Activated CD8-positive, alpha-beta T cell treated with anti-CD3 and anti-CD28 coated beads, Interleukin-2, amount 10 ng/mL, durations not matched to agents 7 days and 5 days (primary cell): ENCODE measurements around the gene PRG2. TPM values are rescaled to one million over a fixed set of nuclear protein-coding genes. Genes with fewer than 3 reads are reported as not detected.
"Not testable (repeated sequence)": the region's sequence is repeated elsewhere in the genome, so short reads cannot be mapped to it uniquely, and the experiment has no call there.

ENCODE experiments used
- ATAC-seq: fragments of 150-1000 bp; cut with Tn5 transposase; one replicate; pipeline ENCODE4 v1.10.0; 2021; ENCODE audit warnings: moderate library complexity
- CTCF ChIA-PET: fragments of 350-600 bp; sonication (Branson Sonifier 250); formaldehyde crosslinking; loops from one replicate; lab custom pipeline; 2021; ENCODE audit warnings: antibody characterized with exemption; lab: Charles Lee
- POLR2A ChIA-PET: fragments of 350-600 bp; sonication (Branson Sonifier 250); formaldehyde crosslinking; loops from one replicate; lab custom pipeline; 2021; ENCODE audit warnings: antibody characterized with exemption; lab: Charles Lee
- DNase-seq: peaks from one replicate; pipeline ENCODE4 v3.0.0-alpha.2; 2020
- H3K27ac Mint-ChIP-seq: one replicate; pipeline ENCODE4 v1.8.0; 2021; ENCODE audit warnings: mild to moderate bottlenecking, mixed read lengths
- H3K27me3 Mint-ChIP-seq: one replicate; pipeline ENCODE4 v1.8.0; 2021; ENCODE audit warnings: low read depth, mixed read lengths
- H3K36me3 Mint-ChIP-seq: one replicate; pipeline ENCODE4 v1.8.0; 2021; ENCODE audit warnings: low read depth, mixed read lengths
- H3K4me1 Mint-ChIP-seq: one replicate; pipeline ENCODE4 v1.8.0; 2021; ENCODE audit warnings: low read depth, mixed read lengths
- H3K4me3 Mint-ChIP-seq: one replicate; pipeline ENCODE4 v1.8.0; 2021; ENCODE audit warnings: mild to moderate bottlenecking, mixed read lengths
- H3K9me3 Mint-ChIP-seq: one replicate; pipeline ENCODE4 v1.8.0; 2022; ENCODE audit warnings: mixed read lengths; ENCODE audit not compliant: insufficient read depth
- total RNA-seq, 2 experiments: library from RNA; stranded (reverse); gene quantifications; one replicate each; pipeline ENCODE4 v1.2.3, GENCODE V29; 2021

Gene PRG2
- total RNA-seq, 2 experiments from 2014 or later = 0.26 TPM; not detected in 1

DNA sequence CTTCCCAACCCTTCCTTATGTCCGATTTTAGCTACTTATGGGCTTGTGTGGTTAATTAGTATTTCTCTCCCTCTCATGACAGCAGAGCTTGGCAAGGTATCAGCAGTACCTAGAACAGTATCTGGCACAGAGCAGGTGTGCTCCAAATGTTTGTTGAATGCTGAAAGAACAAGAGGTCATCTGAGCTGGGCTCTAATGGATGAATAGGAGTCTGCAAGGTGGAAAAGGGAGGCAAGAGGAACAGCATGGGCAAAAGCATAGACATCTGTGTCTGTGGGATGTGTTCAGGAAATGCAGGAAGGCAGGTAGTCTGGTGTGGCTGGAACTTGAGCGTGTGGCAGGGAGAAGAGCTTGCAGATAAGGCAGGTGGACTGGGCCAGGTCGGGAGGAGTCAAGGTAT is 28.5 kb downstream of the PRG2 start:
- ChIA-PET CTCF (interaction anchor here (0.8 to 1.9 kb wide), 4 partner anchors 12 to 131 kb away, joined by 3 to 7 read pairs (median 4); no protein-coding TSS in a partner anchor), POLR2A (interaction anchor here (1.1 kb wide), 1 partner anchor 16 kb away, joined by 3 read pairs; no protein-coding TSS in a partner anchor)
- ATAC-seq = no peak
- no peak overlapping the region for H3K27ac Mint-ChIP-seq
- peaks cover 3% of the 10 kb centered on the region for H3K27me3 Mint-ChIP-seq
- H3K4me3 Mint-ChIP-seq = no peak overlapping the region
- H3K4me1 Mint-ChIP-seq = no peaks in the 10 kb centered on the region
- no peak for DNase-seq
- H3K36me3 Mint-ChIP-seq = no peaks in the 10 kb centered on the region
- H3K9me3 Mint-ChIP-seq = no peaks in the 10 kb centered on the region

DNA sequence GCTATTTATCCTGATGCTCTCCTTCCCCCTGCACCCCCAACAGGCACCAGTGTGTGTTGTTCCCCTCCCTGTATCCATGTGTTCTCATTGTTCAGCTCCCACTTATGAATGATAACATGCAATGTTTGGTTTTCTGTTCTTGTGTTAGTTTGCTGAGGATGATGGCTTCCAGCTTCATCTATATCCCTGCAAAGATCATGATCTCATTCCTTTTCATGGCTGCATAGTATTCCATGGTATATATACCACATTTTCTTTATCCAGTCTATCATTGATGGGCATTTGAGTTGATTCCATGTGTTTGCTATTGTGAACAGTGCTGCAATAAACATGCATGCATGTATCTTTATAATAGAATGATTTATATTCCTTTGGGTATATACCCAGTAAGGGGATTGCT is 29.0 kb downstream of the PRG2 start:
- not testable (repeated sequence) for H3K27me3 Mint-ChIP-seq, H3K36me3 Mint-ChIP-seq, H3K4me3 Mint-ChIP-seq, H3K4me1 Mint-ChIP-seq, H3K27ac Mint-ChIP-seq, DNase-seq, H3K9me3 Mint-ChIP-seq, ATAC-seq
- ChIA-PET POLR2A (interaction anchor here (1.1 kb wide), 1 partner anchor 16 kb away, joined by 3 read pairs; no protein-coding TSS in a partner anchor), CTCF (interaction anchor here (1.9 kb wide), 1 partner anchor 16 kb away, joined by 7 read pairs; no protein-coding TSS in a partner anchor)

DNA sequence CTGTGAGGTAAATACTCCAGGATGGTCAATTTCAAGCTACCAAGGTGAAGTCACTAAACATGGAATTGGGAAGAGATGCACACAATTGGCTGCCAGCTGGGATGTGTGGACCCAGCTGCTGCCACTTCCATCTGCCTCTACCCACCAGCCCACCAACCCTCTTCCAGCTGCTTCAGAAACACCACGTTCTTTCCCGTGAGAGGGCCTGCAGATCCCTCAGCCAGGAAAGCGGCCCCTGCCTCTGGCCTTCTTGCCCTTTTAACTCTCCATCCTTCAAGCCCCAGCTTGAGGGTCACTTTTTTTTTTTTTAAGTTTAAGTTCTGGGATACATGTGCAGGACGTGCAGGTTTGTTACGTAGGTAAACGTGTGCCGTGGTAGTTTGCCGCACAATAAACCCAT is 29.5 kb downstream of the PRG2 start:
- Mint-ChIP-seq H3K27me3 (peaks cover 12% of the 10 kb centered on the region), H3K36me3 (no peaks in the 10 kb centered on the region), H3K4me3 (no peak overlapping the region), H3K27ac (no peak overlapping the region), H3K9me3 (no peaks in the 10 kb centered on the region), H3K4me1 (no peaks in the 10 kb centered on the region)
- DNase-seq = no peak
- ChIA-PET POLR2A (interaction anchor here (1.1 kb wide), 1 partner anchor 15 kb away, joined by 3 read pairs; no protein-coding TSS in a partner anchor), CTCF (interaction anchor here (1.0 to 1.9 kb wide), 2 partner anchors 15 to 99 kb away, joined by 3 to 7 read pairs; partner anchors contain the start of gene RTN4RL2)
- no peak for ATAC-seq

DNA sequence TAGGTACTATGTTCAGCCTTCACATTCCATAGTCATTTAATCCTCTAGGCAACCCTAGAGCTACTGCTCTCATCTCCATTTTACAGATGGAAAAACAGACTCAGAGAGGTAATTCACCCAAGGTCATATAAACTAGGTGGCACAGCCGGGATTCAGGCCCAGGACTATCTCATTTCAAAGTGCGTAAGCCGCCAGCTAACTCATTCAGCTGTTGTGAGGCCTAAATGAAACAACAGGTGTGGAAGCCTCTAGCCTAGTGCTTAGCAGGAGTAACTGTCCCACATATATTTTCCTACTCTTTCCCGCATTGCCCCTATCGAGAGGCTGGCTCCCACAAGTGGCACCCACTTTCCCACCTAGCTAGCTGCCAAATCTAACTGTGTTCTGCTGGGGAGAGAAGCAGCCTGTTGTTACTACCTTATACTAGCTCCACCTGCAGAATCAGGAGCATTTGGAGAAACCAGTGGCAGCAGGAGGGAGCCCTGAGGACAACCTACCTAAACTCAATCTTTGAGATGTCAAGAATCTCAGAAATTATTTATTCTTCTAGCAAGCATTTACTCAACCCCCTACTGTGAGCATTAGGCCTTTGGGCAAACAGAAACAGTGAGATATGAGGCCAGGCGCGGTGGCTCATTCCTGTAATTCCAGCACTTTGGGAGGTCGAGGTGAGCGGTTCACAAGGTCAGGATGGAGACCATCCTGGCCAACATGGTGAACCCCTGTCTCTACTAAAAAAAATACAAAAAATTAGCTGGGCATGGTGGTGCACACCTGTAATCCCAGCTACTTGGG is 30.4 kb downstream of the PRG2 start:
- H3K4me1 Mint-ChIP-seq = no peaks in the 10 kb centered on the region
- ChIA-PET CTCF (interaction anchor here (0.8 to 1.9 kb wide), 5 partner anchors 14 to 133 kb away, joined by 3 to 7 read pairs (median 3); partner anchors contain the start of gene RTN4RL2), POLR2A (no interaction called here)
- peaks cover 13% of the 10 kb centered on the region for H3K27me3 Mint-ChIP-seq
- H3K9me3 Mint-ChIP-seq = no peaks in the 10 kb centered on the region
- no peak for ATAC-seq
- H3K4me3 Mint-ChIP-seq = no peak overlapping the region
- no peak overlapping the region for H3K27ac Mint-ChIP-seq
- no peaks in the 10 kb centered on the region for H3K36me3 Mint-ChIP-seq
- no peak for DNase-seq

DNA sequence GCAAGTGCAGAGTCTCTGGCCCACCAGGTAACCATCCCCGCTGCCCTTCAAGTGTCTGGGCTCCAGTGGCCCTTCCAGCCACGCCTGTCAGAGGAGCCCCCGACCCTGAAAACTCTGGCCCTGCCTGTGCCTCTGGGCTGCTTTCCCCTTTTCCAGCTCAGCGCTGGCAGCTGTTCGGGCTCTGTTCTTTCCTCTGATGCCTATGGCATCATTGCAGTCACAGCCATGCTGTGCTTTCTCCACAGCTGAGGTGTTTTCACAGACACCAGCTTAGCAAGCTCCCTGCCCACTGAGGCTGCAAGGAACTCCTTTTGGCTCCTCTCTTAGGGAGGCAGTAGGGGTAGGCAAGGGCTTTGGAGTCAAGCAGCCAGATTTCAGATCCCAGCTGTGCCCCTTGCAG is 31.1 kb downstream of the PRG2 start:
- CTCF ChIA-PET = interaction anchor here (0.8 to 1.4 kb wide), 3 partner anchors 71 to 134 kb away, joined by 3 to 4 read pairs (median 3); no protein-coding TSS in a partner anchor
- Mint-ChIP-seq H3K4me3 (no peak overlapping the region), H3K4me1 (no peaks in the 10 kb centered on the region), H3K27me3 (peaks cover 19% of the 10 kb centered on the region), H3K36me3 (no peaks in the 10 kb centered on the region), H3K27ac (no peak overlapping the region), H3K9me3 (no peaks in the 10 kb centered on the region)
- POLR2A ChIA-PET = no interaction called here
- ATAC-seq = no peak
- DNase-seq = no peak

DNA sequence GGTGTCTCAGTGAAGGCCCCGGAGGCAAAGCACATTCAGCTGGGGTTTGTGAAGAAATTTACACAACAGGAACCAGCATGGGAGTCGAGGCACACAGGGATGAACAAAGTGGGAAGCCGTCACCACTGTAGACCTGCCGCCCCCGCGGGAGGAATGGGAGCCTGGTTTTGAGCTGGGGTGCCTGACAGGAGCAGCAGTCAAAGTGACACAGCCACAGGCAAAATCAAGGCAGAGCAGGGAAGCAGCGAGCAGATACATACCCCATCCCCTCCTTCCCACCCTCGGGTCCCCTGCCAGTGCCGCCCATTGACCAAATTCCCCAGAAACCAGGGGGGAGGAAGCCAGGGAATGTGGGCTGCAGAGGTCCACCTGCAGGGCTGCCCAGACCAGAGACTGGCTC is 31.5 kb downstream of the PRG2 start:
- no peaks in the 10 kb centered on the region for H3K9me3 Mint-ChIP-seq
- ChIA-PET CTCF (interaction anchor here (1.4 kb wide), 2 partner anchors 72 to 125 kb away, joined by 3 to 4 read pairs; no protein-coding TSS in a partner anchor), POLR2A (no interaction called here)
- H3K27ac Mint-ChIP-seq = no peak overlapping the region
- ATAC-seq = no peak
- H3K36me3 Mint-ChIP-seq = no peaks in the 10 kb centered on the region
- no peak overlapping the region for H3K4me3 Mint-ChIP-seq
- H3K4me1 Mint-ChIP-seq = no peaks in the 10 kb centered on the region
- DNase-seq = no peak
- H3K27me3 Mint-ChIP-seq = peaks cover 19% of the 10 kb centered on the region

DNA sequence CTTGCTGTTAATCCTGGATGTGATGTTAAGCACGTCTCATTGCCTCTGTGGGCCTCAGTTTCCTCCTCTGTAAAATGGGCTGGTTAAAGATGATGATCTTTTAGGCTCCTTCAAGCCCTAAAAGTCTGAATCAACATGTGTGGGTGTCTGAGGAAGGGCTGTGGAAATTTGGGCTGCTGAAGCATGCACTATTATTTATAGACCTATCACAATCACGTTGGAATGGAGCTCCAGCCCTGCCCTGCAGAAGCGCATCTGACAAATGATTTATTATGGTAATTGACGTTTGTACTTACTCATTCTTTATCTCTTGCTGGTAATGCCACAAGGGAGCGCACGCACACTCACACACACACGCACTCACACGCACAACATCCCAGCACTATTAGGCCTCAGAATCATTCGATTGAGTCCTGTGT is 31.9 kb downstream of the PRG2 start:
- Mint-ChIP-seq H3K9me3 (no peaks in the 10 kb centered on the region), H3K36me3 (no peaks in the 10 kb centered on the region), H3K27me3 (peaks cover 21% of the 10 kb centered on the region), H3K4me1 (no peaks in the 10 kb centered on the region), H3K4me3 (no peak overlapping the region), H3K27ac (no peak overlapping the region)
- ChIA-PET POLR2A (no interaction called here), CTCF (no interaction called here)
- ATAC-seq (no peak), DNase-seq (no peak)

DNA sequence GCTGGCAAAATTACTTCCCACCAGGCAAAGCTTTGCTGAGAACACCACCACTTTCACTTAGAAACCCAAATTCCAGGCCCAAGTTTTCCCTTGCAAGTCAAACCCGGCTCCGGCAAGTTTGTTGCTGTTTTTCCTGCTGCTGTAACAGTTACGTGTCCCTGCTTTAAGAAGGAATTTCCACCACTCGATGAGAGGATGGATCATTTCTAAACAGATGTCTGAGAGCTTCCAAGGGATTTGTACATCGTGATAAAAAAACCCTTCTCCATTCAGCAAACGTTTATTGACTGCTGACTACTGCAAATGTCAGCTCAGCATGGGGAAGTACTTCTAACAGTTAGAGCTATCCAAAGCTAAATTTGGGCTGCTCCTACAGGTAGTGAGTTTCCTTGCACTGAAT is 32.6 kb downstream of the PRG2 start:
- ChIA-PET POLR2A (no interaction called here), CTCF (interaction anchor here (1.8 kb wide), 1 partner anchor 12 kb away, joined by 5 read pairs; no protein-coding TSS in a partner anchor)
- H3K36me3 Mint-ChIP-seq = no peaks in the 10 kb centered on the region
- ATAC-seq (no peak), DNase-seq (no peak)
- H3K27ac Mint-ChIP-seq = no peak overlapping the region
- H3K4me1 Mint-ChIP-seq = no peaks in the 10 kb centered on the region
- H3K27me3 Mint-ChIP-seq = peaks cover 27% of the 10 kb centered on the region
- H3K4me3 Mint-ChIP-seq = no peak overlapping the region
- no peaks in the 10 kb centered on the region for H3K9me3 Mint-ChIP-seq

DNA sequence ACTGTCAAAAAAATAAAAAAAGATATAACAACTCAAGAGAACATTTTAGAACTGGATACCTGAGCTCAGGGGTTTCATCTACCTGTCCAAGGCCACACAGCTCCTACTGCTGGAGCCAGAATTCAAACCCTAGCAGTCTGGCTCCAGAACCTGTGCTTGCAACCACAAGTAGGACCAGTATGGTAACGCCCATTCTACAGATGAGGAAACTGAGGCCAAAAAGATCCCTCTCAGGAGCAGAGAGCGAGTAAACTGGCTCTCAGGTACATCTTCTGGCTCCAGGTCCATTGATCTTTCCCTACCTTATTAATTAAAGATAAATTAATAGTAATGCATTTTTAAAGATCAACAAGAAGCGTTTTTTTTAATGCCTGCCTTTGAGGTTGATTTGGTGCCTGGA is 33.1 kb downstream of the PRG2 start:
- DNase-seq = no peak
- H3K27ac Mint-ChIP-seq = no peak overlapping the region
- H3K27me3 Mint-ChIP-seq = peaks cover 29% of the 10 kb centered on the region
- no peaks in the 10 kb centered on the region for H3K36me3 Mint-ChIP-seq
- no peak overlapping the region for H3K4me3 Mint-ChIP-seq
- H3K9me3 Mint-ChIP-seq = no peaks in the 10 kb centered on the region
- ChIA-PET POLR2A (no interaction called here), CTCF (interaction anchor here (1.8 kb wide), 1 partner anchor 12 kb away, joined by 5 read pairs; no protein-coding TSS in a partner anchor)
- no peak for ATAC-seq
- H3K4me1 Mint-ChIP-seq = no peaks in the 10 kb centered on the region

DNA sequence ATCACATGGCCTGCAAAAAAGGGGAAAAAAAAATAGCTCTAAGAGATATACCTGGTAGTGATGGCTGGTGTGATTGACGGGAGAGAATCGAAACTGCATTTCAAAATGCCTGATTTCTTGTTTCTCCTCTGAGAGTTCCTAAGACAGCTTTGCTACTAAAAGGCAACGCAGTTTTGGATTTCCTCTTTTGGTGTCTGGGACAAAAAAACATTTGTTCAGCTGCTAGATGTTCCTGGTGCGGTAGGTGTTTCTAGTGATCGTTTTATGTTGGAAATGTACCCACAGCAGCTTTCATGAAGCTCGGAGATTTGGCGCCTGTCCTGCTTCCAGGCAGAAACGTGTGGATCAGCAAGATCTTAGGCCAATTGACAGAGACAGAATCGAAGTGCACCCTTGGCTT is 34.2 kb downstream of the PRG2 start:
- no peaks in the 10 kb centered on the region for H3K4me1 Mint-ChIP-seq
- no peak overlapping the region for H3K27ac Mint-ChIP-seq
- peaks cover 29% of the 10 kb centered on the region for H3K27me3 Mint-ChIP-seq
- ChIA-PET CTCF (interaction anchor here (1.8 kb wide), 1 partner anchor 11 kb away, joined by 5 read pairs; no protein-coding TSS in a partner anchor), POLR2A (no interaction called here)
- ATAC-seq (no peak), DNase-seq (no peak)
- H3K36me3 Mint-ChIP-seq = no peaks in the 10 kb centered on the region
- H3K4me3 Mint-ChIP-seq = no peak overlapping the region
- H3K9me3 Mint-ChIP-seq = no peaks in the 10 kb centered on the region

DNA sequence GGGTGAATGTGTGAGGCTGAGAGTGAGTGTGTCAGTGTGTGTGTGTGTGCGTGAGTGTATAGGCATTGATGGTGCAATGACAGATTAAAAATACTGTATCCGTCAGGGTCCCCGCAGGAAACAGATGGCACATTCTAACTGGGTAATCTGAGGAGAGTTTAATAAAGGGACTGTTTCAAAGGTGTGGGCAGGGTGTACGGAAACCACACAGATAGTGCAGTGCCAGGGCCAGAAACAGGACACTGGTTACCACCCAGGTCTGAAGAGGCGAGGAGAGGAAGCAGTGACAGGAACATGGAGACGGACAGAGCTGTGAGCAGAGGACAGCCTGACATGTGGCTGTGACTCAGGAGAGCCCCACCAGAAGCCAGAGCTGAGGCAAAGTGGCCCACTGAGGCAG is 35.8 kb downstream of the PRG2 start:
- Mint-ChIP-seq H3K36me3 (no peaks in the 10 kb centered on the region), H3K9me3 (no peaks in the 10 kb centered on the region), H3K27ac (no peak overlapping the region), H3K4me3 (no peak overlapping the region), H3K27me3 (peaks cover 31% of the 10 kb centered on the region), H3K4me1 (no peaks in the 10 kb centered on the region)
- ATAC-seq (no peak), DNase-seq (no peak)
- ChIA-PET POLR2A (no interaction called here), CTCF (no interaction called here)

DNA sequence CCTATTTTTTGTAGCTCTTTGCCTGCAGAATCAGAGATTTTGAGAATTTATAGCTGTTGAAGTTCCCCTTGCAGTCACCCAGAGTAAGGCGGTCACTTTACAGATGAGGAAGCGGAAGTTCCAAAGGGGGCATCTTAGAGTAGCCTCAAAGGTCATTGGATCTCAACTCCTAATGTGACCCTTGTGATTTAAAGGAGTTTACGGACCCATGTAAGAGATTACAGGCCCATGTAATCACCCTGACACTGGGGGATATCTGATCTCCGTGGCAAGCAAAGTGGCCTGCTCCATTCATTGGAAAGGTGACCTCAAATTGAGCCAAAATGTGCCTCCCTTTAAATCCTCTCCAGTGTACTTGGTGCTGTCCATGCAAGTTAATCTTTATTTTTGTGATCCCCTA is 36.6 kb downstream of the PRG2 start:
- no peaks in the 10 kb centered on the region for H3K4me1 Mint-ChIP-seq
- no peaks in the 10 kb centered on the region for H3K36me3 Mint-ChIP-seq
- no peaks in the 10 kb centered on the region for H3K9me3 Mint-ChIP-seq
- H3K27me3 Mint-ChIP-seq = peaks cover 31% of the 10 kb centered on the region
- POLR2A ChIA-PET = no interaction called here
- CTCF ChIA-PET = interaction anchor here (0.7 kb wide), 1 partner anchor 173 kb away, joined by 3 read pairs; no protein-coding TSS in a partner anchor
- H3K4me3 Mint-ChIP-seq = no peak overlapping the region
- no peak overlapping the region for H3K27ac Mint-ChIP-seq
- DNase-seq = no peak
- ATAC-seq = no peak
